Measurements from ENCODE around the gene IDH3A.

DNA sequence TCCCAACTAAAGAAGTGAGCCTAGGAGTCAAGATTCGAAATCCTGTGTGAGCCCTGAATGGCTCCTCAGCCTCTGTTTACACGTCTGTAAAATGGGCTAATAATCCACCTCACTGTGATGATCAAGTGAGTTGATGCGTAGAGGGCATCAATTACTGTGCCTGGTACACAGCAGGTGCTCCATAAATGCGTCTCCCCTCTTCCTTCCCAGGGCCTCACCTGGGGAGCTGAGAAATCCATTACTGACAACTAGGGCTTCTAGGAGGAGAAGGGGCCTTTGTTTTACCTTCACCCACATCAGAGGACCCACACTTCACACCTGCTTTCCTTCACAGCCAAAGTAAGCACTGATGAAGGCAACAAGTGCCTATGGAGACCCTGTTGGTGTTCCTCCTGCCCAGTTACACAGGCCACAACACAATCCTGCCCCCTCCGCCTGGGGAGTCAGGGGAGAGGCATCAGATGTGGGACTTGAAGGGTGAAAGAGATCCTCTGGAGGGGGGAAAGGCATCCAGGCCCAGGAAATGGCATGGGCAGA lies 19.3 kb upstream of the IDH3A start:
- TF ChIP-seq, protein P1, sequence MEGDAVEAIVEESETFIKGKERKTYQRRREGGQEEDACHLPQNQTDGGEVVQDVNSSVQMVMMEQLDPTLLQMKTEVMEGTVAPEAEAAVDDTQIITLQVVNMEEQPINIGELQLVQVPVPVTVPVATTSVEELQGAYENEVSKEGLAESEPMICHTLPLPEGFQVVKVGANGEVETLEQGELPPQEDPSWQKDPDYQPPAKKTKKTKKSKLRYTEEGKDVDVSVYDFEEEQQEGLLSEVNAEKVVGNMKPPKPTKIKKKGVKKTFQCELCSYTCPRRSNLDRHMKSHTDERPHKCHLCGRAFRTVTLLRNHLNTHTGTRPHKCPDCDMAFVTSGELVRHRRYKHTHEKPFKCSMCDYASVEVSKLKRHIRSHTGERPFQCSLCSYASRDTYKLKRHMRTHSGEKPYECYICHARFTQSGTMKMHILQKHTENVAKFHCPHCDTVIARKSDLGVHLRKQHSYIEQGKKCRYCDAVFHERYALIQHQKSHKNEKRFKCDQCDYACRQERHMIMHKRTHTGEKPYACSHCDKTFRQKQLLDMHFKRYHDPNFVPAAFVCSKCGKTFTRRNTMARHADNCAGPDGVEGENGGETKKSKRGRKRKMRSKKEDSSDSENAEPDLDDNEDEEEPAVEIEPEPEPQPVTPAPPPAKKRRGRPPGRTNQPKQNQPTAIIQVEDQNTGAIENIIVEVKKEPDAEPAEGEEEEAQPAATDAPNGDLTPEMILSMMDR (IDR thresholded peaks at IDR 0.05), result no peak
- TF ChIP-seq REST (IDR thresholded peaks at IDR 0.05; ENCODE audit: insufficient read depth in 1 of 2, low read depth in 2 of 2, low read length in 1 of 2) (no peak), POLR2AphosphoS5 (IDR thresholded peaks at IDR 0.05; ENCODE audit: low read depth, low read length) (no peak), SIN3A (IDR thresholded peaks at IDR 0.05; ENCODE audit: borderline replicate concordance, insufficient read depth, low read depth, low read length) (no peak), TCF7L2 (IDR thresholded peaks at IDR 0.05; ENCODE audit: low read depth, low read length) (no peak)
